Mucosa of descending colon (tissue), 3 donors: ENCODE results near the gene NEDD4. TPM values are rescaled to one million over a fixed set of nuclear protein-coding genes. Genes with fewer than 3 reads are reported as not detected.
"Not testable (repeated sequence)": the region's sequence is repeated elsewhere in the genome, so short reads cannot be mapped to it uniquely, and the experiment has no call there.

Source experiments
- ATAC-seq: fragments of 200-7000 bp; cut with Tn5 transposase; one replicate; pipeline ENCODE4 v1.9.1; 2020; ENCODE audit warnings: mild to moderate bottlenecking, moderate library complexity
- DNase-seq, 3 donors: peaks; one replicate each; pipeline ENCODE4 v3.0.0-alpha.2; 2020
- H3K36me3 ChIP-seq: fragments of 200-600 bp; one replicate; pipeline ENCODE4 v1.8.0; 2021; ENCODE audit warnings: low read depth, mild to moderate bottlenecking
- H3K4me1 ChIP-seq: fragments of 200-600 bp; one replicate; pipeline ENCODE4 v1.8.0; 2021; ENCODE audit warnings: low read depth, mild to moderate bottlenecking
- H3K4me3 ChIP-seq: fragments of 200-600 bp; one replicate; pipeline ENCODE4 v1.8.0; 2021; ENCODE audit warnings: mild to moderate bottlenecking
- H3K9me3 ChIP-seq: fragments of 200-600 bp; one replicate; pipeline ENCODE4 v1.8.0; 2021; ENCODE audit warnings: mild to moderate bottlenecking
- intact Hi-C, 2 donors: fragments of 100-400 bp; cut with DNase I in 1 of 2; cut with micrococcal nuclease in 1 of 2; formaldehyde crosslinking; loops; one replicate each; pipeline versions ENCODE4 v1.11.0 to v1.11.1; 2022; cut with DNase I, micrococcal nuclease
- total RNA-seq, 3 donors: library from RNA; stranded (reverse); fragmentation: NEBNext Ultra II Directional in 2 of 3; extraction: Animal tissue kit (Norgen Biotek cat#: 25700) in 2 of 3; gene quantifications; one replicate each; pipeline versions ENCODE4 v1.2.1 to v1.2.4, GENCODE V29; 2021 to 2023
- TF ChIP-seq, protein P1 (sequence below): fragments of 200-600 bp; IDR thresholded peaks from one replicate; pipeline ENCODE4 v1.8.0; 2022; ENCODE audit warnings: antibody characterized with exemption, mild to moderate bottlenecking
- donor health status: DM: no; HTN: no; CAD: no; lungs with moderate emphysema.
- donor health status: DM: no; HTN: no; CAD: no.
- donor health status: DM: no; HTN: yes; CAD: no.

Gene NEDD4
- total RNA-seq, 3 donors from 2014 or later = 9.3 to 21.5 (median 10.2) TPM

DNA sequence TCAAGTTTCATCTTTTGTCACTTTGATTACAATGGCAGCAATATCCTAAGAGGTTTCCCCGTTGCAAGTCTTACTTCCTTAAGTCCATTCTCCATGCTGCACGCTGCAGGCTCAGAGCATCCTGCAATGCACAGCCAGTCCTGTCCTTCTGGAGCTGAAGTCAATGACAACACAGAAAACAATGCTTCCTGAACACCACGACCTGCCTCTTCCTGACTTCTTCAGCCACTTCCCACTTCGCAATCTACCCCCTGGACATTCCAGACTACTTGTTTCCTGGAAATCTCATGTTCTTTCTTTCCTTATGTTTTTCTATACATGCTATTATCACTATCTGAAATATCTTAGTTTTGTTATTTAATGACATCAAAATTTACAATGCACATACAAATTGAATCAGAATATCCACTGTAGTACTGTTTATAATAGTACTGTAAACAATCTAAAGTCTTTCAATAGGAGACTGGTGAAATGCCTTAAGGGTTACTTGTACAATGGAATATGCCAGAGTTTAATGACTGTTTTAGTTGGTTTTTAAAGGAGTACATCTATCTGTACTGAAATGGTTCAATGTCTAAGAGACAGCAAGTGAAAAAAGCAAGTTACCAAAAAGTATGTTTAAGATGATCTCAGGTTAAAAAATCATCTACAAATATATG is 136.8 kb downstream of the NEDD4 start:
- no peaks in the 10 kb centered on the region for H3K4me1 ChIP-seq
- no peaks in the 10 kb centered on the region for H3K36me3 ChIP-seq
- no peaks in the 10 kb centered on the region for H3K9me3 ChIP-seq
- TF ChIP-seq, protein P1, sequence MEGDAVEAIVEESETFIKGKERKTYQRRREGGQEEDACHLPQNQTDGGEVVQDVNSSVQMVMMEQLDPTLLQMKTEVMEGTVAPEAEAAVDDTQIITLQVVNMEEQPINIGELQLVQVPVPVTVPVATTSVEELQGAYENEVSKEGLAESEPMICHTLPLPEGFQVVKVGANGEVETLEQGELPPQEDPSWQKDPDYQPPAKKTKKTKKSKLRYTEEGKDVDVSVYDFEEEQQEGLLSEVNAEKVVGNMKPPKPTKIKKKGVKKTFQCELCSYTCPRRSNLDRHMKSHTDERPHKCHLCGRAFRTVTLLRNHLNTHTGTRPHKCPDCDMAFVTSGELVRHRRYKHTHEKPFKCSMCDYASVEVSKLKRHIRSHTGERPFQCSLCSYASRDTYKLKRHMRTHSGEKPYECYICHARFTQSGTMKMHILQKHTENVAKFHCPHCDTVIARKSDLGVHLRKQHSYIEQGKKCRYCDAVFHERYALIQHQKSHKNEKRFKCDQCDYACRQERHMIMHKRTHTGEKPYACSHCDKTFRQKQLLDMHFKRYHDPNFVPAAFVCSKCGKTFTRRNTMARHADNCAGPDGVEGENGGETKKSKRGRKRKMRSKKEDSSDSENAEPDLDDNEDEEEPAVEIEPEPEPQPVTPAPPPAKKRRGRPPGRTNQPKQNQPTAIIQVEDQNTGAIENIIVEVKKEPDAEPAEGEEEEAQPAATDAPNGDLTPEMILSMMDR = no peak
- ATAC-seq = no peak
- no peak overlapping the region for H3K4me3 ChIP-seq
- intact Hi-C loops = no loop called here
- DNase-seq = no peak

DNA sequence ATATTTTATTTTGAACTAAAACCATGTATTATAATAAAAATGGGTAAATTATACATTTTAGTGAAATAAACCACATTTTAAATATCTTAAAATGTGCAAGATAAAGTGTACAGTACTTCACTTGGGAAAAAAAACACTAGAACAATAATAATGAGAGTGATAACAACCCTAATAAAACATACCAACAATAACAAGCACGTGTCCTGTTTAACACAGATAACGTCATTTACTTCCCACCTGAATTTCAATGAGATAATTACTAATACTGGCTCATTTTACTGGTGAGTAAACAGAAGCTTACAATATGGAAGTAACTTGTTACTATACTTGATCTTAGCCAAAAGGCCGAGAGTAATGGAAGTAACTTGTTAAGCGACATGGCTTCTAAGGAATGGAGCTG is 140.3 kb downstream of the NEDD4 start:
- ATAC-seq (no peak), DNase-seq (no peak)
- H3K9me3 ChIP-seq = no peaks in the 10 kb centered on the region
- H3K4me3 ChIP-seq = no peak overlapping the region
- H3K36me3 ChIP-seq = no peaks in the 10 kb centered on the region
- no peaks in the 10 kb centered on the region for H3K4me1 ChIP-seq
- TF ChIP-seq, protein P1 = no peak
- intact Hi-C loops = no loop called here

DNA sequence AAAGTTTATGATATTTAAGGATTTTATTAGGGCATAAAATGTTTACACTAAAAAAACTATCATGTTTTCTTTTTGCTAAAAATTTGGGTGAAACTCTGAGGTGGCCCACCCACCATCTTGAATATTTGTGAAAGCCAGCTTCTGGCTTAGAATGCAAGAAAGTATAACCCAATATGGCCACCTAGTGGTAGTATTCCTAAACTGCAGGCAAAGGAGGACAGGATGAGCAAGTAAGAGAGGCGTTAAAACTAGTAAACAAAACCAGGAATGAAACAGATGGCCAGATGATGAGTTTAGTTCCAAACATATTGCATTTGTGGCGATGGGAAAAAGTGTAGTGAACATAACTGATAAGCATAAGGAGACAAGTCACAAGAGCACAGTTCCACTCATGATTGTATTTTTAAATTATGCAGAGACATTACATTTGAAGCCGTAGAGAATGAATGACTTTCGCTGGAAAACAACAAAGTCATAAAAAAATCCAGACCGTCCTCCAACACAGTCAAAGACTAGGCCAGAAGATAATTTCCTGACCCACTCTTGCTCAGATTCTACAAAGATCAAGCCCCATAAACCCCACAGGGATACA is 147.2 kb downstream of the NEDD4 start:
- Histone ChIP-seq H3K4me1 (no peaks in the 10 kb centered on the region), H3K36me3 (no peaks in the 10 kb centered on the region), H3K4me3 (no peak overlapping the region), H3K9me3 (no peaks in the 10 kb centered on the region)
- peak in 1 of 3 donors; percentile 83 for DNase-seq
- TF ChIP-seq, protein P1 = peak; percentile 77
- intact Hi-C loops = loop anchor here (5.0 kb wide), 1 partner anchor 199 kb away; no protein-coding TSS in a partner anchor
- peak; percentile 73 for ATAC-seq

DNA sequence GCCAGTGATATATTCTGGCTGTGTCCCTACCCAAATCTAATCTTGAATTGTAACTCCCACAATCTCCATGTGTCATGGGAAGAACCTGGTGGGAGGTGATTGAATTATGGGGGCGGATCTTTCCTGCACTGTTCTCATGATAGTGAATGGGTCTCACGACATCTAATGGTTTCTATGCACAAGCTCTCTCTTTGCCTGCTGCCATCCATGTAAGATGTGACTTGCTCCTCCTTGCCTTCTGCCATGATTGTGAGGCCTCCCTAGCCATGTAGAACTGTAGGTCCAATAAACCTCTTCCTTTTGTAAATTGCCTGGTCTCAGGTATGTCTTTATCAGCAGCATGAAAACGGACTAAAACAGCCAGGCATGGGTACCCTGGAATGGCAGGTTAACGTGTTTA is 150.5 kb downstream of the NEDD4 start:
- H3K9me3 ChIP-seq, H3K4me1 ChIP-seq, DNase-seq, H3K4me3 ChIP-seq, H3K36me3 ChIP-seq, intact Hi-C loops, ATAC-seq: not testable (repeated sequence)

DNA sequence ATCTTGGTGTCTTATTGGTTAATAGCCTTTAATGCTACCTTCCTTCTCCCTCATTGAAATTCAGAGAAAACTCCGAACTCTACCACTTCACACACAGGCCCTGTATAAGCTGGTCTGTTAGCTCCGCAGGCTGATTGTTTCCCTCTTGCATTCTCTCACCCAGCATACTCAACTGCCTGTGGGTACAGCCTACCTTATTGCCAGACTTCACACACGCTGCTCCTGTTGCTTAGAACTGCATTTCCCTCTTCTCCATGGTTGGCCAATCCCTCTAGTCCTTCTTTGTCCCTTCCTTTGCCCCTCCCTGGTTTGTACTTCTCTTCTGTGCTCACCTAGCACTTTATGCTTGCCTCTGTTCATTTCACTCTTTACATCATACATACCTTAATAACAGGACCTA is 157.5 kb downstream of the NEDD4 start:
- ATAC-seq = no peak
- TF ChIP-seq, protein P1 = no peak
- Histone ChIP-seq H3K9me3 (no peaks in the 10 kb centered on the region), H3K36me3 (no peaks in the 10 kb centered on the region), H3K4me3 (no peak overlapping the region), H3K4me1 (no peaks in the 10 kb centered on the region)
- DNase-seq = no peak
- intact Hi-C loops = no loop called here

DNA sequence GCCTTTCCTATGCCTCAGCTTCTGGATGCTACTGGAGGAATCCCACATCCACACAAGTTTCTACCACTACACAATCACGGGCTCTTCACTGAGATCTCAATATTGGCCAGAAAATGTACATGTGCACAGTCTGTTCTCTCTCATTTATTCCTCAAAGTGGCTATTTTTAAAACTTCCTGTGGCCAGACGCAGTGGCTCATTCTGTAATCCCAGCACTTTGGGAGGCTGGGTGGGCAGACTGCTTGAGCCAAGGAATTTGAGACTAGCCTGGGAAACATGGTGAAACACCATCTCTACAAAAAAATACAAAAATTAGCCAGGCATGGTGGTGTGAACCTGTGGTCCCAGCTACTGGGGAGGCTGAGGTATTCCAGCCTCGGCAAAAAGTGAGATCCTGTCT is 159.1 kb downstream of the NEDD4 start:
- Histone ChIP-seq H3K9me3 (no peaks in the 10 kb centered on the region), H3K4me3 (no peak overlapping the region), H3K36me3 (no peaks in the 10 kb centered on the region), H3K4me1 (no peaks in the 10 kb centered on the region)
- DNase-seq (no peak), ATAC-seq (no peak)
- intact Hi-C loops = no loop called here
- TF ChIP-seq, protein P1 = no peak
